ENCODE results near the gene POU6F2. TPM values are rescaled to one million over a fixed set of nuclear protein-coding genes. Genes with fewer than 3 reads are reported as not detected.

The POU6F2 gene
- total RNA-seq, 1 experiment from 2014 or later: 3.9 TPM

GRCh38 chr7:39091145-39091544 is 113.4 kb downstream of the POU6F2 start:
- TF ChIP-seq CTCF (IDR thresholded peaks at IDR 0.05; ENCODE audit: insufficient read depth in 1 of 2, low read depth in 1 of 2, low read length in 1 of 2, severe bottlenecking in 1 of 2, unreplicated experiment in 1 of 2): no peak
- 0 out of 2 replicates have a peak, but pooled peaks cover 4% of the 10 kb centered on the region for H3K9me3 ChIP-seq

GRCh38 chr7:39091774-39092173 is 114.1 kb downstream of the POU6F2 start:
- no peak overlapping the region for H3K4me3 ChIP-seq (ENCODE audit: low read depth, low read length)
- H3K4me1 ChIP-seq: no peaks in the 10 kb centered on the region
- H3K9me3 ChIP-seq: 0 out of 2 replicates have a peak, but pooled peaks cover 4% of the 10 kb centered on the region
- DNase-seq: no peak
- no TSS peak for BruUV-seq (replicated peaks)
- no peak overlapping the region for H3K27ac Mint-ChIP-seq (ENCODE audit: unreplicated experiment)
- no peaks in the 10 kb centered on the region for H3K36me3 ChIP-seq (ENCODE audit: control insufficient read depth, insufficient read depth, low read length)
- no peaks in the 10 kb centered on the region for H3K27me3 ChIP-seq (replicated peaks; ENCODE audit: control insufficient read depth, insufficient read depth, low read length)
- H3K27me3 Mint-ChIP-seq (ENCODE audit: insufficient read depth, unreplicated experiment): peaks cover 3% of the 10 kb centered on the region
- no peak overlapping the region for H3K4me3 Mint-ChIP-seq (ENCODE audit: unreplicated experiment)
- CTCF ChIA-PET: no interaction called here
- POLR2A ChIA-PET: no interaction called here
- no peak for TF ChIP-seq CTCF (IDR thresholded peaks at IDR 0.05; ENCODE audit: insufficient read depth in 1 of 2, low read depth in 1 of 2, low read length in 1 of 2, severe bottlenecking in 1 of 2, unreplicated experiment in 1 of 2)
- no peaks in the 10 kb centered on the region for H3K9me3 Mint-ChIP-seq (ENCODE audit: unreplicated experiment)
- intact Hi-C loops (cut with micrococcal nuclease; ENCODE audit: unreplicated experiment): loop anchor here (1.0 kb wide), 1 partner anchor 40 kb away; no protein-coding TSS in a partner anchor
- no peaks in the 10 kb centered on the region for H3K4me1 Mint-ChIP-seq (ENCODE audit: low read depth, unreplicated experiment)
- H3K36me3 Mint-ChIP-seq (ENCODE audit: insufficient read depth, unreplicated experiment): no peaks in the 10 kb centered on the region

More at GRCh38 chr7:39091145-39091544, 113.4 kb downstream of the POU6F2 start:
- peaks cover 3% of the 10 kb centered on the region for H3K27me3 Mint-ChIP-seq (ENCODE audit: insufficient read depth, unreplicated experiment)
- no peaks in the 10 kb centered on the region for H3K9me3 Mint-ChIP-seq (ENCODE audit: unreplicated experiment)
- Histone ChIP-seq H3K4me1 (no peaks in the 10 kb centered on the region), H3K36me3 (ENCODE audit: control insufficient read depth, insufficient read depth, low read length) (no peaks in the 10 kb centered on the region), H3K4me3 (ENCODE audit: low read depth, low read length) (no peak overlapping the region), H3K27me3 (replicated peaks; ENCODE audit: control insufficient read depth, insufficient read depth, low read length) (no peaks in the 10 kb centered on the region)
- DNase-seq: no peak
- H3K36me3 Mint-ChIP-seq (ENCODE audit: insufficient read depth, unreplicated experiment): no peaks in the 10 kb centered on the region
- no peak overlapping the region for H3K27ac Mint-ChIP-seq (ENCODE audit: unreplicated experiment)
- ChIA-PET CTCF (no interaction called here), POLR2A (no interaction called here)
- no peak overlapping the region for H3K4me3 Mint-ChIP-seq (ENCODE audit: unreplicated experiment)
- H3K4me1 Mint-ChIP-seq (ENCODE audit: low read depth, unreplicated experiment): no peaks in the 10 kb centered on the region
- intact Hi-C loops (cut with micrococcal nuclease; ENCODE audit: unreplicated experiment): no loop called here
- no TSS peak for BruUV-seq (replicated peaks)

- H3K27ac Mint-ChIP-seq (ENCODE audit: unreplicated experiment): no peak overlapping the region
- CTCF ChIA-PET: no interaction called here
Observed at GRCh38 chr7:39094731-39095130, 117.0 kb downstream of the POU6F2 start.

More at GRCh38 chr7:39094731-39095130, 117.0 kb downstream of the POU6F2 start:
- Histone ChIP-seq H3K9me3 (no peaks in the 10 kb centered on the region), H3K4me3 (ENCODE audit: low read depth, low read length) (no peak overlapping the region), H3K36me3 (ENCODE audit: control insufficient read depth, insufficient read depth, low read length) (no peaks in the 10 kb centered on the region), H3K4me1 (no peaks in the 10 kb centered on the region), H3K27me3 (replicated peaks; ENCODE audit: control insufficient read depth, insufficient read depth, low read length) (no peaks in the 10 kb centered on the region)
- no peak for TF ChIP-seq CTCF (IDR thresholded peaks at IDR 0.05; ENCODE audit: insufficient read depth in 1 of 2, low read depth in 1 of 2, low read length in 1 of 2, severe bottlenecking in 1 of 2, unreplicated experiment in 1 of 2)
- no peak for DNase-seq
- H3K27me3 Mint-ChIP-seq (ENCODE audit: insufficient read depth, unreplicated experiment): no peaks in the 10 kb centered on the region
- intact Hi-C loops (cut with micrococcal nuclease; ENCODE audit: unreplicated experiment): no loop called here
- H3K4me1 Mint-ChIP-seq (ENCODE audit: low read depth, unreplicated experiment): no peaks in the 10 kb centered on the region
- BruUV-seq (replicated peaks): no TSS peak
- H3K36me3 Mint-ChIP-seq (ENCODE audit: insufficient read depth, unreplicated experiment): no peaks in the 10 kb centered on the region
- POLR2A ChIA-PET: no interaction called here
- H3K9me3 Mint-ChIP-seq (ENCODE audit: unreplicated experiment): no peaks in the 10 kb centered on the region
- no peak overlapping the region for H3K4me3 Mint-ChIP-seq (ENCODE audit: unreplicated experiment)

All from Caco-2 (cell line).